ENCODE measurements around the gene SELPLG.
"Not testable (repeated sequence)": the region's sequence is repeated elsewhere in the genome, so short reads cannot be mapped to it uniquely, and the experiment has no call there.

The SELPLG gene

DNA sequence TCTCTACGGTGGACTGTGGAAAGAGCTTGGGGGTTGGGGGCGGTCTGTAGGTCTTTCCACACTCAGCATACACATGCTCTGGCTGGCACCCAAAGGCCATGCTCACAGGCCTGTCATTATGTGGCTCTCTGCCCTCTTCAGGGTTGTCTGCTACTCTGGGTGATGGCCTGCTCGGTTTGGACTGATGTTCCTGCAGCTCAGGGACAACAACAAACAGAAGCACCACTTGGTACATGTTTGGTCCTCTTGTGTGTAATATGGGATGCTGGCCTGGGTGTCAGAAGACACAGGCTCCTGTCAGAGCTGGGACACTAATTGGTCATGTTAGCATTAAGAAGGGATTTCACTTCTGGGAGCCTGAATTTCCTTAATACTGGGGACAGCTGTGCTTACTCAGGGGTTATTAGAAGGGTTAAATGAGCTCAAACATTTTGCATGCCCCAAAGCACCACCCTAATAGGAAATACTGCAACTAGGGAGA lies 32.7 kb upstream of the SELPLG start:
- no peak for DNase-seq (ENCODE audit: extremely low read depth, low read depth)
- TF ChIP-seq, protein P1, sequence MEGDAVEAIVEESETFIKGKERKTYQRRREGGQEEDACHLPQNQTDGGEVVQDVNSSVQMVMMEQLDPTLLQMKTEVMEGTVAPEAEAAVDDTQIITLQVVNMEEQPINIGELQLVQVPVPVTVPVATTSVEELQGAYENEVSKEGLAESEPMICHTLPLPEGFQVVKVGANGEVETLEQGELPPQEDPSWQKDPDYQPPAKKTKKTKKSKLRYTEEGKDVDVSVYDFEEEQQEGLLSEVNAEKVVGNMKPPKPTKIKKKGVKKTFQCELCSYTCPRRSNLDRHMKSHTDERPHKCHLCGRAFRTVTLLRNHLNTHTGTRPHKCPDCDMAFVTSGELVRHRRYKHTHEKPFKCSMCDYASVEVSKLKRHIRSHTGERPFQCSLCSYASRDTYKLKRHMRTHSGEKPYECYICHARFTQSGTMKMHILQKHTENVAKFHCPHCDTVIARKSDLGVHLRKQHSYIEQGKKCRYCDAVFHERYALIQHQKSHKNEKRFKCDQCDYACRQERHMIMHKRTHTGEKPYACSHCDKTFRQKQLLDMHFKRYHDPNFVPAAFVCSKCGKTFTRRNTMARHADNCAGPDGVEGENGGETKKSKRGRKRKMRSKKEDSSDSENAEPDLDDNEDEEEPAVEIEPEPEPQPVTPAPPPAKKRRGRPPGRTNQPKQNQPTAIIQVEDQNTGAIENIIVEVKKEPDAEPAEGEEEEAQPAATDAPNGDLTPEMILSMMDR (IDR thresholded peaks at IDR 0.05; ENCODE audit: low read depth, low read length, missing control alignments), result no peak
- no peak overlapping the region for H3K4me3 ChIP-seq (replicated peaks; ENCODE audit: low read depth, low read length)

DNA sequence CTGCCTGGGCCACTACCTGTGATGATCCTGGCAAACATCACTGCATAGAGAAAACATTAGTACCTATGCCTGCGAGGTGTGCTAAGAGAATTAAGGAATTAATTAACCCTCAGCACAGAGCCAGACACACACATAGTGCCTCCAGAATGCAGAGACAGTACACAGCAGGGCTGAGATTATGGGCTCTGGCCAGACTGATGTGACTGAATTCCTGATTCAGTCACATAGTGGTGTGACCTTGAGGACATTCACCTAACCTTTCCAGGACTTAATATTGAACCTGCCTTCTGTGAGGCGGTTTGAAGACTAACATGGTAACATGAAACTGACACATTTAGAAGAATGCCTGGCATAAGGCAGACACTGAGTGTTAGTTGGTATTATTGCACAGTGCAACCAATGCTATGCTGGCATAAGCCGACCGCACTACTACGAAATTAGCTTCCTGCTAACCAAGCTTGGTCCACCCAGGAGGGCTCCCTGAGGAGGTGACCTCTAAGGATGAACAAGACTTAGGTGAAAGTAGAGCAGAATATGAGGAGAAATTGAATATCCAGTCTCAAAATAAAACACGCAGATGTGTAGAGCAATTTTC lies 32.0 kb upstream of the SELPLG start:
- TF ChIP-seq, protein P1 (IDR thresholded peaks at IDR 0.05; ENCODE audit: low read depth, low read length, missing control alignments), result no peak
- H3K4me3 ChIP-seq (replicated peaks; ENCODE audit: low read depth, low read length), result no peak overlapping the region
- DNase-seq (ENCODE audit: extremely low read depth, low read depth), result no peak

- DNase-seq (ENCODE audit: extremely low read depth, low read depth), result peak; percentile 89
- H3K4me3 ChIP-seq (replicated peaks; ENCODE audit: low read depth, low read length), result no peak overlapping the region
- TF ChIP-seq, protein P1 (IDR thresholded peaks at IDR 0.05; ENCODE audit: low read depth, low read length, missing control alignments), result peak; percentile 88
These were observed 30.9 kb upstream of the SELPLG start for GRCh38 chr12:108664338-108665258.

- TF ChIP-seq, protein P1 (IDR thresholded peaks at IDR 0.05; ENCODE audit: low read depth, low read length, missing control alignments), result no peak
These were observed 29.8 kb upstream of the SELPLG start for GRCh38 chr12:108663324-108664015.

GRCh38 chr12:108658115-108658514 lies 24.4 kb upstream of the SELPLG start:
- H3K4me3 ChIP-seq (replicated peaks; ENCODE audit: low read depth, low read length); DNase-seq (ENCODE audit: extremely low read depth, low read depth): not testable (repeated sequence)

More at GRCh38 chr12:108663324-108664015, 29.8 kb upstream of the SELPLG start:
- no peak for DNase-seq (ENCODE audit: extremely low read depth, low read depth)
- H3K4me3 ChIP-seq (replicated peaks; ENCODE audit: low read depth, low read length), result no peak overlapping the region

DNA sequence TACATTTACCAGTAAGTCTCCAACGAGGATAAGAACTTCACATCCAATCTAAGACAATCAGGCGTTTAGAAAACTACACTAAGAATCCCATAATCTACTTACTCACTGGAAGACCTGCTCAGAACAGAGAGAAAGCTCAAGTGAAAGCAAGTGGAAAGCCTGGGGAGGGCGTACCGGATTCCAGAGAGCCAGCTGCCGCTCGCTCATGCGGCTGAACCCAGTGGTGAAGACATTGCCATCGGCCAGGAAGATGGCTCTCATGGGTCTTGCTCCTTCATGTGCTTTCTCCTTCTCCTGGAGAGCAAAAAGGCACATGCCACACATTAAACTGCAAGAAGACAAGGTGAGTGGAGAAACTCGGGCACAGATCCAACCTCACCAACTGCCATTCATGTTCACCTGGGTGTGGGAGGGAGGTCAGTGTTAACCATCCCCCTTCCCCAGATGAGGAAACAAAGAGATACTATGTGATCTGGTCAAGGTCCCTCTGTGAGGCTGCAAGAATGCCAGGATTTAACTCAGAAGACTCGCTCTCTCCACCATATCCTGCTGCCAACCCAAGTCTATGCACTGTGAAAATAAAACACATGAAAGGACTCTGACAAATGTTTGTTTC lies 23.5 kb upstream of the SELPLG start:
- TF ChIP-seq, protein P1 (IDR thresholded peaks at IDR 0.05; ENCODE audit: low read depth, low read length, missing control alignments), result no peak
- no peak overlapping the region for H3K4me3 ChIP-seq (replicated peaks; ENCODE audit: low read depth, low read length)
- no peak for DNase-seq (ENCODE audit: extremely low read depth, low read depth)

DNA sequence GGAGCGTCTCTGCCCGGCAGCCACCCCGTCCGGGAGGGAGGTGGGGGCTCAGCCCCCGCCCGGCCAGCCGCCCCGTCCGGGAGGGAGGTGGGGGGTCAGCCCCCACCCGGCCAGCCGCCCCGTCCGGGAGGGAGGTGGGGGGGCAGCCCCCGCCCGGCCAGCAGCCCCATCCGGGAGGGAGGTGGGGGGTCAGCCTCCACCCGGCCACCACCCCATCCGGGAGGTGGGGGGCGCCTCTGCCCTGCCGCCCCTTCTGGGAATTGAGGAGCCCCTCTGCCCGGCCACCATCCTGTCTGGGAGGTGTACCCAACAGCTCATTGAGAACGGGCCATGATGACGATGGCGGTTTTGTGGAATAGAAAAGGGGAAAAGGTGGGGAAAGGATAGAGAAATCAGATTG lies 22.6 kb upstream of the SELPLG start:
- H3K4me3 ChIP-seq (replicated peaks; ENCODE audit: low read depth, low read length); DNase-seq (ENCODE audit: extremely low read depth, low read depth): not testable (repeated sequence)

DNA sequence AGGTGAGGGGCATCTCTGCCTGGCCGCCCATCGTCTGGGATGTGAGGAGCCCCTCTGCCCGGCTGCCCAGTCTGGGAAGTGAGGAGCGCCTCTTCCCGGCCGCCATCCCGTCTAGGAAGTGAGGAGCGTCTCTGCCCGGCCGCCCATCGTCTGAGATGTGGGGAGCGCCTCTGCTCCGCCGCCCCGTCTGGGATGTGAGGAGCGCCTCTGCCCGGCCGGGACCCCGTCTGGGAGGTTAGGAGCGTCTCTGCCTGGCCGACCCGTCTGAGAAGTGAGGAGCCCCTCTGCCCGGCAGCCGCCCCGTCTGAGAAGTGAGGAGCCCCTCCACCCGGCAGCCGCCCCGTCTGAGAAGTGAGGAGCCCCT lies 22.1 kb upstream of the SELPLG start:
- DNase-seq (ENCODE audit: extremely low read depth, low read depth); H3K4me3 ChIP-seq (replicated peaks; ENCODE audit: low read depth, low read length): not testable (repeated sequence)

GRCh38 chr12:108654622-108655021 lies 20.9 kb upstream of the SELPLG start:
- DNase-seq (ENCODE audit: extremely low read depth, low read depth); H3K4me3 ChIP-seq (replicated peaks; ENCODE audit: low read depth, low read length): not testable (repeated sequence)
